ENCODE data around the gene ZNF618.

The ZNF618 gene

GRCh38 chr9:114030364-114030763 is 154.3 kb downstream of the ZNF618 start:
- no peak for DNase-seq (ENCODE audit: extremely low read depth, low read depth)
- TF ChIP-seq CTCF (IDR thresholded peaks at IDR 0.05; ENCODE audit: low read depth, low read length, missing control alignments): no peak
- H3K4me3 ChIP-seq (replicated peaks; ENCODE audit: low read depth, low read length): no peak overlapping the region

DNA sequence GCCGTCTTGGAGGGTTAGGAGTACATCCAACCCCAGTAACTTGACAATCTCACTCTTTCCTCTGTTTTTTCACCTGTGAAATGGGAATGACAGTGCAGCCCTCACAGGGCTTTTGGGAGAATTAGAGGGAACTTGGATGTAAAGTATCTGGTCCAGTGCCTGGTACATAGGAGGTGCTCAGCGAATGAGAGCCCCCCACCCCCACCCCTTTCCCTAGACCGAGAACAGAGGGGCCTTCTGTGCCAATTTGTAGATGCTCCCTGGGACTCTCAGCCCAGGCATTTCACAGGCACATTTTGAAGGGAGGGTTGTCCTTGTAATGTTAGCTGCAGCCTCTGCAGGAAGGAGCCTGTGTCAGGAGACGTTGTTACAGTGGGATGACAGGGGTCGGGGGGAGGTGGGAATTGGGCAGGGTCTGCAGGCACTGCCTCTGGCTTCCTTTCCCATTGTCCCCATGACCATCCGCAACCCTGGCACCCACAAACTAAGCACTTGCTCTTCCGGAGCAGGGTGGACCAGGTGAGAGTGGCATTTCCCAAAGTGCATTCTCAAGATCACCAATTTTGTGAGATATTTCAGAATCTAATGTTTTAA is 155.0 kb downstream of the ZNF618 start:
- H3K4me3 ChIP-seq (replicated peaks; ENCODE audit: low read depth, low read length): no peak overlapping the region
- DNase-seq (ENCODE audit: extremely low read depth, low read depth): no peak

DNA sequence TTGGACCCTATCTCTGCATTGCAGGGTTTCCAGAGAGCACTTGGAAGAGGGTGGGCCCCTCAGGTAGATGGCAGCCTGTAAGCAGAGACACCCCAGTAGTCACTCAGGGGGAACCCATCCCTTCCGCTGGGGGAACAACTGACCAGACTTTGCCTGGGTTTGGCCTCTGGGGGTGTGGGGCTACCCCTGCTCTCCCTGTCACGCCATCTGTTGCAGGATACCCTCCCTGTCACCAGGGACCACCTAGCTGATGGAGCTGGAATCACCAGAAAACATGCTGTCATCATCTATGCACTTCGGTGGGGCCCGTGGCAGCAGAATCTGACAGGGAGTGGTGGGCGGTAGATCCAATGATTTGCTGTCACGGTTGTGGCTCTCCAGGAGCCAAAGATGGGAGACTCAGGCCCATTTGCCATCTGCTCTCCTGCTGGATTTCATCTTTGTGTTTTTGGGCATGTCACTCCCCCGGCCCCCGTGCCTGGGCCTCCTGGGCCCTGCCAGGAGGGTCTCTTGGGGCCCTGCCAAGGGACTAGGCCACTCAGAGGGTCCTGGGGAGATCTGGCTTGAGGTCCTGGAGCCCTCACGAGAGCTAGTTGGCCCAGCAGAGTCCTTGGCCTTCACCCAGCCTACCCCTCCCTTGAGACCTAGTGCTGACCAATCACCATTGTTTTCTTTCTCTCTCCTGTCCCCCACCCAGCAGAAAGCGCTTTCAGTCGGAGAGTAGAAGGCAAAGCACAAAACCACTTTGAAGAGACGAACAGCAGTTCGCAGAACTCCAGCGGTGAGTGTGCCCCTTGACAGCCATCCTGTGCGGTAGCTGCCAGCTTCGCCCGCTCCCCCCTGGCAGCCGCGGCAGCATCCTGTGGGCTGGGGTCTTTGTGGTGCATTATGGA is 156.1 kb downstream of the ZNF618 start:
- TF ChIP-seq CTCF (IDR thresholded peaks at IDR 0.05; ENCODE audit: low read depth, low read length, missing control alignments): no peak
- no peak for DNase-seq (ENCODE audit: extremely low read depth, low read depth)
- H3K4me3 ChIP-seq (replicated peaks; ENCODE audit: low read depth, low read length): no peak overlapping the region

More for the DNA sequence above, 155.0 kb downstream of the ZNF618 start:
- no peak for TF ChIP-seq CTCF (IDR thresholded peaks at IDR 0.05; ENCODE audit: low read depth, low read length, missing control alignments)

DNA sequence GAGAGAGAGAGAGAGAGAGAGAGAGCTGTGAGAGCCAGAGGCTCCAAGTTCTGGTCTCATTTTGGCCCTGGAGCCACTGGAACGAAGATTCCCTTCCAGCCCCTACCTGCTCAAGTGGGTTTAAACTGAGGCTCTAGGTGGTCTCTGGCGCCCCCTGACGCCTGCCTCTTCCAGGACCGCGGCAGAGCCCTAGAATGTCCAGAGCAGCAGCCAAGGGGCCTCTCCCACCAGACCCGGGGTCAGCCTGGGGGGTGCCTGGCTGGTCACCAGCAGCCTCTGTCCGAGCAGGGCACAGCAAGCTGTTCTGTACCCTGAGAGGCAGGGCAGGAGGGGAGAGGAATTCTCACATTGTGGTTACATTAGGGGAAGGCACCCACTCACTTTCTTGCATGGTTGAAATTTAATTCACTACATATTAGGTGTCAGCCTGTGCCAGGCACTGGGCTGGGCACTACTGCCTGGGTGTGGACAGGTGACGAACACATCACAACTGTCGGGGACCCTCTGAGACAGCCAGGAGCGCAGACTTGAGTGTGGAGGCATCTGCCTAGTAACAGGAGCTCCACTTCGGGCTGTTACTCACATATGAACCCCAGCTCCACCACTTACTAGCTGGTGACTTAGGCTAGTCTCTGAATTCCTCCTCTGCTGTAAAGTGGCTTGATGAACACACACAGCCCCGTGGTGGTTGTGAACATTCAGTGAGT is 157.4 kb downstream of the ZNF618 start:
- no peak for DNase-seq (ENCODE audit: extremely low read depth, low read depth)

GRCh38 chr9:114034196-114034595 is 158.1 kb downstream of the ZNF618 start:
- DNase-seq (ENCODE audit: extremely low read depth, low read depth): no peak
- no peak overlapping the region for H3K4me3 ChIP-seq (replicated peaks; ENCODE audit: low read depth, low read length)
- no peak for TF ChIP-seq CTCF (IDR thresholded peaks at IDR 0.05; ENCODE audit: low read depth, low read length, missing control alignments)

More for the DNA sequence above, 157.4 kb downstream of the ZNF618 start:
- H3K4me3 ChIP-seq (replicated peaks; ENCODE audit: low read depth, low read length): no peak overlapping the region
- peak; percentile 58 for TF ChIP-seq CTCF (IDR thresholded peaks at IDR 0.05; ENCODE audit: low read depth, low read length, missing control alignments)

DNA sequence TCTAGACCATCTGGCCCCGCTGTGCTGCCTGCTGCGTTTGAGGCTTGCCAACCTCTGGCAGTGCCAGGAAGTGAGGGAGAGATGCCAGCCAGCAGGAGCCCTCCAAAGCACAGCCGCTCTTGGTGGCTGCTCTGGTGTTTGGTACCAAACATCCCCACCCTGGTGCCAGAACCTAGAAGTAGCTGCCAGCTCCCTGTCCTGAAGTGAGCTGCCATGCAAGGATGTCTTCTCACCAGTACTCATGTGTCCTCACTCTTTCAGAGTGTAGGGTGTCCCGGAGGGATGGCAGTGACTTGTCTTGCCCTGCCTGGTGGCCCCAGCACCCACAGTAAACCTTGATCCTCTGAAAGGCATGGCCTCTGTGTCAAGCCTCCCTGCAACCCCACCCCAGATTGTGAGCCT is 158.6 kb downstream of the ZNF618 start:
- H3K4me3 ChIP-seq (replicated peaks; ENCODE audit: low read depth, low read length): no peak overlapping the region
- no peak for TF ChIP-seq CTCF (IDR thresholded peaks at IDR 0.05; ENCODE audit: low read depth, low read length, missing control alignments)
- DNase-seq (ENCODE audit: extremely low read depth, low read depth): no peak
